ENCODE measurements around the gene ZP3. TPM values are rescaled to one million over a fixed set of nuclear protein-coding genes. Genes with fewer than 3 reads are reported as not detected.
"Not testable (repeated sequence)": the region's sequence is repeated elsewhere in the genome, so short reads cannot be mapped to it uniquely, and the experiment has no call there.

Gene ZP3
- total and polyA plus RNA-seq, 2 of the 13 experiments (the other 11 are each of a cell fraction or from before 2014, with no cell fraction given) = not detected

- POLR2A ChIA-PET; H2AFZ ChIP-seq (ENCODE audit: low read length); H3K4me1 ChIP-seq (ENCODE audit: insufficient read depth, low read length); DNase-seq (ENCODE audit: low spot score); intact Hi-C loops (cut with micrococcal nuclease; ENCODE audit: unreplicated experiment); H3K79me2 ChIP-seq (ENCODE audit: insufficient read depth, low read length); H3K4me2 ChIP-seq (ENCODE audit: low read depth, low read length); in situ Hi-C loops (cut with HindIII; ENCODE audit: extremely low pct_ligation_motif_present, low pct_unique_long_range_greater_than_20kb); H3K9ac ChIP-seq (ENCODE audit: insufficient read depth, low read depth, low read length); H4K20me1 ChIP-seq (ENCODE audit: insufficient read depth, low read length); BruUV-seq (replicated peaks); H3K9me3 ChIP-seq (ENCODE audit: low read length); H3K27ac ChIP-seq (ENCODE audit: extremely low read length, insufficient read depth, low read length); H3K27me3 ChIP-seq (ENCODE audit: control insufficient read depth in 1 of 2, insufficient read depth in 2 of 2, low read length in 2 of 2); CTCF ChIA-PET (ENCODE audit: low intra/inter-chr PET ratio, low total read pairs); FAIRE-seq; H3K4me3 ChIP-seq (replicated peaks in 1 of 3; ENCODE audit: insufficient read depth in 1 of 3, low read depth in 2 of 3, low read length in 3 of 3); ATAC-seq; H3K36me3 ChIP-seq (replicated peaks in 1 of 2; ENCODE audit: control insufficient read depth in 1 of 2, insufficient read depth in 2 of 2, low read length in 2 of 2): not testable (repeated sequence)
- 50% methylated on average over 11 of the region's 12 CpGs for WGBS (ENCODE audit: low lambda C conversion rate)
Measured at GRCh38 chr7:76443846-76444245, 19.1 kb downstream of the ZP3 start.

DNA sequence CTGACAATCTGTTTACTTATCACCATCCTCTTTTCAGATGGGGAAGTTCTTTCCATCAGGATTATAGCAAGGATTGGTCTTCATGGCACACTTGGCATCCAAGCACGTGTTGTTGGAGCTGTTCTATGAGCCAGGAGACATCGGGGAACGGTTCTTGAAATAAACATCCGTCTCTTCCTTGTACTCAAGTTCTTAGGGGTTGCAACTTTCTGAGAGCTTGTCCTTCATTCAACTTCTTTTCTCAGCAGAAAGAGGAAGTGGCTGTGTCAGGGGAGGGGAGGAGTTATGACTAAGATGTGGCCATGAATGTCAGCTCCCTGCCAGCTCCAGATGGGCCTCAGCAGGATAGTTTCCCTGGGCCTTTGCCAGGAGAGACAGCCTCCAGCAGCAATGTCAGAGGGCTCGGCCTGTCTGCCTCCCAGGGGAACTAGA, 20.8 kb downstream of the ZP3 start:
- H3K9me3 ChIP-seq (ENCODE audit: low read length); H3K4me3 ChIP-seq (replicated peaks in 1 of 3; ENCODE audit: insufficient read depth in 1 of 3, low read depth in 2 of 3, low read length in 3 of 3); POLR2A ChIA-PET; H3K27me3 ChIP-seq (ENCODE audit: control insufficient read depth in 1 of 2, insufficient read depth in 2 of 2, low read length in 2 of 2); CTCF ChIA-PET (ENCODE audit: low intra/inter-chr PET ratio, low total read pairs); in situ Hi-C loops (cut with HindIII; ENCODE audit: extremely low pct_ligation_motif_present, low pct_unique_long_range_greater_than_20kb); H4K20me1 ChIP-seq (ENCODE audit: insufficient read depth, low read length); H3K27ac ChIP-seq (ENCODE audit: extremely low read length, insufficient read depth, low read length); H2AFZ ChIP-seq (ENCODE audit: low read length); H3K9ac ChIP-seq (ENCODE audit: insufficient read depth, low read depth, low read length); H3K4me1 ChIP-seq (ENCODE audit: insufficient read depth, low read length); H3K4me2 ChIP-seq (ENCODE audit: low read depth, low read length); DNase-seq (ENCODE audit: low spot score); H3K36me3 ChIP-seq (replicated peaks in 1 of 2; ENCODE audit: control insufficient read depth in 1 of 2, insufficient read depth in 2 of 2, low read length in 2 of 2); H3K79me2 ChIP-seq (ENCODE audit: insufficient read depth, low read length); BruUV-seq (replicated peaks); intact Hi-C loops (cut with micrococcal nuclease; ENCODE audit: unreplicated experiment): not testable (repeated sequence)
- ATAC-seq (peak; percentile 35; the same call in 1 of the 3 replicates), FAIRE-seq (peak; percentile 15)
- 63% methylated on average over 4 of the region's 5 CpGs for WGBS (ENCODE audit: low lambda C conversion rate)

DNA sequence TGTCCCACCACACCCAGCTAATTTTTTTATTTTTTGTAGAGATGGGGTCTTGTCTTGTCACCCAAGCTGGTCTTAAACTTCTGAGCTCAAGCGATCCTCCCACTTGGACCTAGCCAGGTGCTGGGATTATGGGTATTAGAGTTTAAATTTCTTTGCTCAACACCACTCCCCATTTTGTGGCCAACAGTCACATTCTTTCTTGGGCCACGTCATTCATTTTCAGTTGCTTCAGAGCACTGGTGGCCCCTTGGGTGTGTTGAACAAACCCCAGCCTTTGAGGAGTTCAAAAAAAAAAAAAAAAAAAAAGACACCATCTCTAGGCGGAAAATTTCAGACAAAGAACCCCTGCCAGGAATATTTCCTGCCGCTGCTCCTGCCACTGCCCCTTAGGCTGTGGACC, 32.3 kb downstream of the ZP3 start:
- H3K9ac ChIP-seq (ENCODE audit: insufficient read depth, low read depth, low read length); CTCF ChIA-PET (ENCODE audit: low intra/inter-chr PET ratio, low total read pairs); POLR2A ChIA-PET; H2AFZ ChIP-seq (ENCODE audit: low read length); H3K9me3 ChIP-seq (ENCODE audit: low read length); intact Hi-C loops (cut with micrococcal nuclease; ENCODE audit: unreplicated experiment); ATAC-seq; H3K27me3 ChIP-seq (ENCODE audit: control insufficient read depth in 1 of 2, insufficient read depth in 2 of 2, low read length in 2 of 2); in situ Hi-C loops (cut with HindIII; ENCODE audit: extremely low pct_ligation_motif_present, low pct_unique_long_range_greater_than_20kb); H3K36me3 ChIP-seq (replicated peaks in 1 of 2; ENCODE audit: control insufficient read depth in 1 of 2, insufficient read depth in 2 of 2, low read length in 2 of 2); H3K4me3 ChIP-seq (replicated peaks in 1 of 3; ENCODE audit: insufficient read depth in 1 of 3, low read depth in 2 of 3, low read length in 3 of 3); H3K79me2 ChIP-seq (ENCODE audit: insufficient read depth, low read length); H3K27ac ChIP-seq (ENCODE audit: extremely low read length, insufficient read depth, low read length); H3K4me1 ChIP-seq (ENCODE audit: insufficient read depth, low read length); H3K4me2 ChIP-seq (ENCODE audit: low read depth, low read length); DNase-seq (ENCODE audit: low spot score); FAIRE-seq; BruUV-seq (replicated peaks); H4K20me1 ChIP-seq (ENCODE audit: insufficient read depth, low read length): not testable (repeated sequence)
- WGBS (ENCODE audit: low lambda C conversion rate) = 13% methylated on average over 2 of the region's 4 CpGs
